Activated CD4-positive, CD25-positive, alpha-beta regulatory T cell treated with anti-CD3 and anti-CD28 coated beads, Interleukin-2, amount 50 U/mL, for 24 hours (primary cell): ENCODE data around the gene KCNQ4.

Experiments
- ATAC-seq, 2 donors: fragments of 150-1000 bp; cut with Tn5 transposase; one replicate each; pipeline ENCODE4 v1.10.0; 2021; ENCODE audit warnings: mild to moderate bottlenecking in 1 of 2, moderate library complexity in 1 of 2

Gene KCNQ4

GRCh38 chr1:40796939-40797667 is 13.5 kb downstream of the KCNQ4 start:
- ATAC-seq = no peak

- no peak for ATAC-seq
These were observed 14.1 kb downstream of the KCNQ4 start for GRCh38 chr1:40797668-40798010.

- no peak for ATAC-seq
These were observed 15.0 kb downstream of the KCNQ4 start for GRCh38 chr1:40798366-40799281.

- ATAC-seq = no peak
These were observed 15.8 kb downstream of the KCNQ4 start for GRCh38 chr1:40799351-40799867.

- no peak for ATAC-seq
These were observed 18.1 kb downstream of the KCNQ4 start for GRCh38 chr1:40801742-40802077.

GRCh38 chr1:40802078-40802741 is 18.6 kb downstream of the KCNQ4 start:
- ATAC-seq = peak; percentile 76 to 78

- no peak for ATAC-seq
These were observed 19.1 kb downstream of the KCNQ4 start for GRCh38 chr1:40802742-40803113.

- ATAC-seq = no peak
These were observed 19.9 kb downstream of the KCNQ4 start for GRCh38 chr1:40803447-40803846.

- no peak for ATAC-seq
These were observed 20.3 kb downstream of the KCNQ4 start for GRCh38 chr1:40803902-40804301.

- ATAC-seq = no peak
These were observed 22.7 kb downstream of the KCNQ4 start for GRCh38 chr1:40806240-40806639.

- ATAC-seq = no peak
These were observed 23.4 kb downstream of the KCNQ4 start for GRCh38 chr1:40806731-40807695.

GRCh38 chr1:40808002-40808401 is 24.4 kb downstream of the KCNQ4 start:
- ATAC-seq = no peak

GRCh38 chr1:40808444-40808843 is 24.9 kb downstream of the KCNQ4 start:
- no peak for ATAC-seq

GRCh38 chr1:40808909-40809308 is 25.3 kb downstream of the KCNQ4 start:
- no peak for ATAC-seq

- ATAC-seq = no peak
These were observed 27.3 kb downstream of the KCNQ4 start for GRCh38 chr1:40810927-40811326.

- ATAC-seq = no peak
These were observed 31.8 kb downstream of the KCNQ4 start for GRCh38 chr1:40815420-40815819.

GRCh38 chr1:40817791-40818263 is 34.2 kb downstream of the KCNQ4 start:
- no peak for ATAC-seq

- peak; percentile 95 to 97 for ATAC-seq
These were observed 34.8 kb downstream of the KCNQ4 start for GRCh38 chr1:40818264-40818961.

- no peak for ATAC-seq
These were observed 35.5 kb downstream of the KCNQ4 start for GRCh38 chr1:40819101-40819500.

- no peak for ATAC-seq
These were observed 36.7 kb downstream of the KCNQ4 start for GRCh38 chr1:40820251-40820797.
